HG02798 (cell line): ENCODE measurements around the gene SORT1.

Experiments
- ATAC-seq: cut with Tn5 transposase; IDR thresholded peaks from one replicate; pipeline ENCODE4 v1.9.1; 2021; ENCODE audit warnings: mild to moderate bottlenecking; ENCODE audit not compliant: unreplicated experiment, poor library complexity

The SORT1 gene

GRCh38 chr1:109280862-109281261 lies 116.9 kb downstream of the SORT1 start:
- no peak for ATAC-seq

- no peak for ATAC-seq
Observed at GRCh38 chr1:109279615-109280278, 118.0 kb downstream of the SORT1 start.

DNA sequence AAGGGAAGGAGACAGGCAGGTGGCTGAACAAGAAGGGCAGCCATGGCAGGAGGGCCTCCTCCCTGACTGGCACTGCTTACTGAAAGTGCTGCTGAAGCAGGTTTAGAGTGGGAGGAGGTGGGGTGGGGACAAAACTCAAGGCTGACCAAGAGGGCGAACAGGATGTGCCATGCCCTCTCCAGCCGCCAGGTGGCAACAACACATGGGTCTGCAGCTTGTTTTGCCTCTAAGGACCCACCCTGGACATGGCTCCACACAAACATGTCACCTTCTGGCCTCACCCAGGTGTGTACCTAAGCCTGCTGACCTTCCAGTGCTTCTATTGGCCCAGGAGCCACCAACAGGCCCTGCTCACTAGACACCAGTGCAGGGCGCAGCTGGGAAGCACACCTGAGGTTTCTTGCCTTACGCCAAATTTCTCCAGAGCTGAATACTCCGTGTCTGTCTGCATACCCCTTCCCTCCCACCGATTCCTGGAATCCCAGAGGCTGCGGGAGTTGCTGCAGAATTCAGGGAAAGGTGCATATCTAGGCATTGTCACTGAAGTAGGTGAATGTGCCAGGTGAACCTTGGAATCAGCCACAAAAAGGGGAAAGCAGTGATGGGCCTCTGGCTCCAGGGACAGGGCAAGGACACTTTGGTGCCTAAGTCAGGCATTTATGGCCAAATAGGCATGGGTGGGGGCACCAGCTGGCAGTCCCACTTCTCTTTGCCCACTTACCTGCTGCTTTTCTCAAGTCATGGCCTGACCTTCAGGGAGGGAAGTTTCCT lies 120.1 kb downstream of the SORT1 start:
- peak; percentile 81 for ATAC-seq

DNA sequence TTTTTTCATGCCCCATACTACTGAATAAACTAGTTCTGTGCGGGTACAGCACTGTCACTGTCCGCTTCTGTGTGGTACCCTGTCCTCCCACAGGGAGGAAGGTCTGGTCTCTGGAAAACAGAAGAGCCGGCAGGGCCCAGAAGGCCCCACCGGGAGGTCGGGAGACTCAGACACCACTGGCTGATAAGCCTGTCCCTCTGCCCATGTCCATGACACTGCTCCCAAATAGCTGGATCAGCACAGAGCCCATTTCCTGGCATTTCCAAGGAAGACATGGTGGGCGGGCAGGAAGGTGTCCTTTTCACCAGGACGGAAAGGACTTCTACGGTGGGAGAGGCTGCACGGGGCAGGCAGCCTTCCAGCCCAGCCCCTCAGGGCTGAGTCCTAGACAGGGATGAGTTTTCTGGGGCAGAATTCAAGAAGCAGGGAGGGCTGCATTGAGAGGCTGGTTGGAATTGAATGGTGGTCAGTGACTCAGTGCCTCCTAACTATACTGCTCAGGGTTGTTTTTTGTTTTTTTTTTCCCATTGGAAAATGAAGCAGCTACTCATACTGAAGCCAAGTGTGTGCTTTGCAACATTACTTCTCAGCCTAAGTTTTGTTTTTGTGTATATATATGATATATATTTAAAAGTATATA lies 121.9 kb downstream of the SORT1 start:
- ATAC-seq = no peak

DNA sequence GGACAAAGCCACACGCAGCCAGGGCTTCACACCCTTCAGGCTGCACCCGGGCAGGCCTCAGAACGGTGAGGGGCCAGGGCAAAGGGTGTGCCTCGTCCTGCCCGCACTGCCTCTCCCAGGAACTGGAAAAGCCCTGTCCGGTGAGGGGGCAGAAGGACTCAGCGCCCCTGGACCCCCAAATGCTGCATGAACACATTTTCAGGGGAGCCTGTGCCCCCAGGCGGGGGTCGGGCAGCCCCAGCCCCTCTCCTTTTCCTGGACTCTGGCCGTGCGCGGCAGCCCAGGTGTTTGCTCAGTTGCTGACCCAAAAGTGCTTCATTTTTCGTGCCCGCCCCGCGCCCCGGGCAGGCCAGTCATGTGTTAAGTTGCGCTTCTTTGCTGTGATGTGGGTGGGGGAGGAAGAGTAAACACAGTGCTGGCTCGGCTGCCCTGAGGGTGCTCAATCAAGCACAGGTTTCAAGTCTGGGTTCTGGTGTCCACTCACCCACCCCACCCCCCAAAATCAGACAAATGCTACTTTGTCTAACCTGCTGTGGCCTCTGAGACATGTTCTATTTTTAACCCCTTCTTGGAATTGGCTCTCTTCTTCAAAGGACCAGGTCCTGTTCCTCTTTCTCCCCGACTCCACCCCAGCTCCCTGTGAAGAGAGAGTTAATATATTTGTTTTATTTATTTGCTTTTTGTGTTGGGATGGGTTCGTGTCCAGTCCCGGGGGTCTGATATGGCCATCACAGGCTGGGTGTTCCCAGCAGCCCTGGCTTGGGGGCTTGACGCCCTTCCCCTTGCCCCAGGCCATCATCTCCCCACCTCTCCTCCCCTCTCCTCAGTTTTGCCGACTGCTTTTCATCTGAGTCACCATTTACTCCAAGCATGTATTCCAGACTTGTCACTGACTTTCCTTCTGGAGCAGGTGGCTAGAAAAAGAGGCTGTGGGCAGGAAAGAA lies 122.9 kb downstream of the SORT1 start:
- no peak for ATAC-seq

- no peak for ATAC-seq
Observed at GRCh38 chr1:109273570-109274288, 124.0 kb downstream of the SORT1 start.

GRCh38 chr1:109272831-109273547 lies 124.7 kb downstream of the SORT1 start:
- ATAC-seq = no peak

DNA sequence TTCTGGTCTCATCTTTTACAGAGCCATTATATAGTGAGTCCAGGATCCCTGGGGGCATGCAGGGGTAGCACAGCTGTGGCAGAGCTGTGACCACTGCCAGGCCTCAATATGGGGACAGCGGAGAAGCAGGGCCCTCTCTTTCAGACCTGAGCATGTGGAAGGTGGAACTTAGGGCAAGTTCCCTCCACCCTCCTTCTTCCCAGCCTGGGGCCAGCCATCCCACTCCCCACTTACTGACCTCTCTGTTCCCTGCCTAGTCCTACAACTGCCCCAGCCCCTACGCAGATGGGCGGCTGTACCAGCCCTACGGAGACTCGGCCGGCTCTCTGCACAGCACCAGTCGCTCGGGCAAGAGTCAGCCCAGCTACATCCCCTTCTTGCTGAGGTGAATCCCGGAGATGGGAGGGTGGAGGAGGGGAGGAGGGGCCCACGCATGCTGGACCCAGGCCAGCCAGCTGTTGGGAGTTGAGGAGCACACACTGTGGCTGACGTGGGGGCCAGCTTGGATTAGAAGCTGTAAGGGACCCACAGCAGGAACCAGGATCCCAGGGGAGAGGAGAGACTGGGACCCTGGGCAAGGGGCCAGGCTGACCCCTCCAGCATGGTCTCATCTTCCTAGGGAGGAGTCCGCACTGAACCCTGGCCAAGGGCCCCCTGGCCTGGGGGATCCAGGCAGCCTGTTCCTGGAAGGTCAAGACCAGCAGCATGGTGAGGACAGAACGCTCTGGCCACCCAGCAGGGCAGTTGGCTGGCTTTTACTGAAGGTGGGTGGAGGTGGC lies 125.5 kb downstream of the SORT1 start:
- ATAC-seq = no peak

DNA sequence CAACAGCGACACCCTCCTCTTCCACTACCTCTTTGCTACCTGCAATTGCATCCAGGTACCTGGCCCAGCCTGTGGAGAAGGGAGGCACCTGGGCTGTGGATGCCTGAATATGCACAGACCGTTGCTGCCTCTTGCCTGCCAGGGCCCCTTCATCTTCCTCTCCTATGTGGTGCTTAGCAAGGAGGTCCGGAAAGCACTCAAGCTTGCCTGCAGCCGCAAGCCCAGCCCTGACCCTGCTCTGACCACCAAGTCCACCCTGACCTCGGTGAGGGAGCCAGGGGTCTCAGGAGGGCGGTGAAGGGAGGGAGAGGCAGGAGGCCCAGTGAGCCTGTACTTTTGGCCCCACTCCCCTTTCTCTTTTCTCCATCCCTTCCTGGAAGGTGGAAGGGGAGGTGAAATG lies 126.3 kb downstream of the SORT1 start:
- no peak for ATAC-seq

GRCh38 chr1:109270623-109271317 lies 126.9 kb downstream of the SORT1 start:
- ATAC-seq = no peak

GRCh38 chr1:109269981-109270622 lies 127.6 kb downstream of the SORT1 start:
- ATAC-seq = no peak

DNA sequence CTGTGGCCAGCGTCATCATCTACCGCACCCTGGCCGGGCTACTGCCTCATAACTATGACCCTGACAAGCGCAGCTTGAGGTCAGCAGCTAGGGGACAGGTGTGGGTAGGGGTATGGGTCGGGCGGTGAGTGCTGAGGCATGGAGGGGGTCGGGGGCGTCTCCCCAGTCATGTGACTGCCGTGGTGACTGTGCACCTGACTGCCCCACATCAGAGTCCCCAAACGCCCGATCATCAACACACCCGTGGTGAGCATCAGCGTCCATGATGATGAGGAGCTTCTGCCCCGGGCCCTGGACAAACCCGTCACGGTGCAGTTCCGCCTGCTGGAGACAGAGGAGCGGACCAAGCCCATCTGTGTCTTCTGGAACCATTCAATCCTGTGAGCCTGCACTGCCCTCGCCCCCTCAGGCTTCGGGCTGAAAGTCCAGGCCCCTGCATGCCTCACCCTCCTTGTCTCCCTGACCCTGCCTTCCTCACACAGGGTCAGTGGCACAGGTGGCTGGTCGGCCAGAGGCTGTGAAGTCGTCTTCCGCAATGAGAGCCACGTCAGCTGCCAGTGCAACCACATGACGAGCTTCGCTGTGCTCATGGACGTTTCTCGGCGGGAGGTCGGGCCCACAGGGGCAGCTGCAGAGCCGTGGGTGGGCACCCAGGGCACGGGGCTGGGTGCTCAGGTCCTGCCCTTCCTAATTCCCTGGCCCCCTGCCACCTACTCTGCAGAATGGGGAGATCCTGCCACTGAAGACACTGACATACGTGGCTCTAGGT lies 128.3 kb downstream of the SORT1 start:
- no peak for ATAC-seq

DNA sequence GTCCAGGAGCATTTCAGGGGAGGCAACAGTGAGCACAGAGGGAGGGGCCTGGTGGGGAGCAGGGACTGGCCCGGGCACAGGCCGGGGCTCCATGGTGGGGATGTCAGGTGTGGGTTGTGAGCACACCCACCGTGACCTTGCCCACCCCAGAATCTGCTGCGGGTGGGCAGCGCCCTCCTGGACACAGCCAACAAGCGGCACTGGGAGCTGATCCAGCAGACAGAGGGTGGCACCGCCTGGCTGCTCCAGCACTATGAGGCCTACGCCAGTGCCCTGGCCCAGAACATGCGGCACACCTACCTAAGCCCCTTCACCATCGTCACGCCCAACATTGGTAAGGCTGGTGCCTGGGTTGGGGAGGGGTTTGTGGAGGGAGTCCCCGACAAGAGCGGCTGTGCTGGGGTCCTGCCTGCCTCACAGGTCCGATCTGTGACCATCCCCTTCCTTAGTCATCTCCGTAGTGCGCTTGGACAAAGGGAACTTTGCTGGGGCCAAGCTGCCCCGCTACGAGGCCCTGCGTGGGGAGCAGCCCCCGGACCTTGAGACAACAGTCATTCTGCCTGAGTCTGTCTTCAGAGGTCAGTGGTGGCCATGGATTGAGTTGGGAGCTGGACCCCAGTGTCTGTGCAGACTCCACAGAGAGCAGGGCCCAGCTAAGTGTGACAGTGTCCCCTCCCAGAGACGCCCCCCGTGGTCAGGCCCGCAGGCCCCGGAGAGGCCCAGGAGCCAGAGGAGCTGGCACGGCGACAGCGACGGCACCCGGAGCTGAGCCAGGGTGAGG lies 129.1 kb downstream of the SORT1 start:
- ATAC-seq = no peak

GRCh38 chr1:109267743-109268300 lies 129.9 kb downstream of the SORT1 start:
- no peak for ATAC-seq

DNA sequence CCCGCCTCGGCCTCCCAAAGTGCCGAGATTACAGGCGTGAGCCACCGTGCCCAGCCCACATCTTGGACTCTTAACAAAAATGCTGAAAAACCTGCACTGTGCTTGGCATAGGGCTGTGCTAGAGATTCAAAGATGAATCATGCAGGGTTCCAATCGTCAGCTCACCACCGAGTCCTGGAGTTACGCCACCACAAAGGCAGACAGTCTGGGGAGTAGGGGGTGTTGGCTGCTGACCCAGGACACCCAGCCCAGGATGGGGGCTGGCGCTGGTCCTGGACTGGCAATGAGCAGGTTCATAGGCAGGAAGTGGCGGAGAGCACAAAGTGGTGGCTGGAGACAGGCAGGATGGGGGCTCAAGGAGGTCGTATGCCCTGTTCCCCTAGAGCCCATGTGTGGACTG lies 130.8 kb downstream of the SORT1 start:
- ATAC-seq = no peak
